ENCODE results near the gene VPS54. TPM values are rescaled to one million over a fixed set of nuclear protein-coding genes. Genes with fewer than 3 reads are reported as not detected.

The VPS54 gene
- polyA plus RNA-seq, 3 donors: 11.4 to 17.3 (median 11.5) TPM

DNA sequence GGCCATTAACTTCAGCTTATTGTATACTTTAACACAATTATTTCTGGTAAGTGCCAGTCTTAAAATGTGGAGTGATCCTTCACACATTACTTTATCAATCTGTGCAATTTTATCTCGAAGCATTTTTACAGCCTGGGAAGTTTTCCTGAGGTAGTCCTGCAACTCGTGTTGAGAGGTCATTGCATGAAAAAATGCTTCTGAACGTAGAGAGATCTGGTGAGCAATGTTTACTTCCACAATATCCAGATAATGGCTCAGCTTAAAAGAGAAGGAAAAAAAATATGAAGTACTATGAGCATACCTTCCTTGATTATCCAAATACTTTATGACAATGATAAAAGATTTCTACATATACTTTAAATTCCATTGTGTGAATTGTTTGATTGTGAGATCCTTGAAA, 57.0 kb downstream of the VPS54 start:
- Histone ChIP-seq H3K4me2 (replicated peaks; ENCODE audit: extremely low read depth, low read length, poor library complexity, severe bottlenecking) (no peak overlapping the region), H4K20me1 (ENCODE audit: insufficient read depth, low read length) (no peaks in the 10 kb centered on the region), H3K36me3 (replicated peaks in 1 of 2; ENCODE audit: control insufficient read depth in 1 of 2, insufficient read depth in 2 of 2, low read length in 2 of 2) (peaks cover 46 to 64% of the 10 kb centered on the region in 2 donors), H3K4me1 (ENCODE audit: control insufficient read depth in 1 of 2, insufficient read depth in 2 of 2, low read length in 2 of 2) (no peaks in the 10 kb centered on the region), H3K79me2 (ENCODE audit: insufficient read depth, low read length) (no peaks in the 10 kb centered on the region), H3K9me3 (replicated peaks in 1 of 2; ENCODE audit: control insufficient read depth in 1 of 2, insufficient read depth in 1 of 2, low read length in 2 of 2) (no peaks in the 10 kb centered on the region), H3K27me3 (ENCODE audit: control insufficient read depth in 2 of 2, insufficient read depth in 2 of 2, low read length in 2 of 2) (no peaks in the 10 kb centered on the region), H2AFZ (ENCODE audit: insufficient read depth, low read depth, low read length, poor library complexity, severe bottlenecking) (no peak overlapping the region), H3K27ac (ENCODE audit: low read depth in 1 of 2, low read length in 2 of 2) (no peak overlapping the region), H3K9ac (ENCODE audit: insufficient read depth, low read length, poor library complexity, severe bottlenecking) (no peak overlapping the region), H3K4me3 (replicated peaks in 1 of 3; ENCODE audit: low read depth in 2 of 3, low read length in 3 of 3) (no peak overlapping the region)
- DNase-seq: no peak
- H3K27ac Mint-ChIP-seq: no peak overlapping the region
- peaks cover 55% of the 10 kb centered on the region in 2 donors for H3K36me3 Mint-ChIP-seq
- no peaks in the 10 kb centered on the region for H3K27me3 Mint-ChIP-seq (ENCODE audit: low read depth in 3 of 3)
- intact Hi-C loops (cut with micrococcal nuclease): no loop called here
- no peaks in the 10 kb centered on the region for H3K4me1 Mint-ChIP-seq
- TF ChIP-seq, protein P1, sequence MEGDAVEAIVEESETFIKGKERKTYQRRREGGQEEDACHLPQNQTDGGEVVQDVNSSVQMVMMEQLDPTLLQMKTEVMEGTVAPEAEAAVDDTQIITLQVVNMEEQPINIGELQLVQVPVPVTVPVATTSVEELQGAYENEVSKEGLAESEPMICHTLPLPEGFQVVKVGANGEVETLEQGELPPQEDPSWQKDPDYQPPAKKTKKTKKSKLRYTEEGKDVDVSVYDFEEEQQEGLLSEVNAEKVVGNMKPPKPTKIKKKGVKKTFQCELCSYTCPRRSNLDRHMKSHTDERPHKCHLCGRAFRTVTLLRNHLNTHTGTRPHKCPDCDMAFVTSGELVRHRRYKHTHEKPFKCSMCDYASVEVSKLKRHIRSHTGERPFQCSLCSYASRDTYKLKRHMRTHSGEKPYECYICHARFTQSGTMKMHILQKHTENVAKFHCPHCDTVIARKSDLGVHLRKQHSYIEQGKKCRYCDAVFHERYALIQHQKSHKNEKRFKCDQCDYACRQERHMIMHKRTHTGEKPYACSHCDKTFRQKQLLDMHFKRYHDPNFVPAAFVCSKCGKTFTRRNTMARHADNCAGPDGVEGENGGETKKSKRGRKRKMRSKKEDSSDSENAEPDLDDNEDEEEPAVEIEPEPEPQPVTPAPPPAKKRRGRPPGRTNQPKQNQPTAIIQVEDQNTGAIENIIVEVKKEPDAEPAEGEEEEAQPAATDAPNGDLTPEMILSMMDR (IDR thresholded peaks at IDR 0.05): no peak
- H3K9me3 Mint-ChIP-seq: no peaks in the 10 kb centered on the region
- H3K4me3 Mint-ChIP-seq: no peak overlapping the region
- WGBS (ENCODE audit: insufficient coverage): no CpG with 5 or more reads among the region's 3 CpGs

DNA sequence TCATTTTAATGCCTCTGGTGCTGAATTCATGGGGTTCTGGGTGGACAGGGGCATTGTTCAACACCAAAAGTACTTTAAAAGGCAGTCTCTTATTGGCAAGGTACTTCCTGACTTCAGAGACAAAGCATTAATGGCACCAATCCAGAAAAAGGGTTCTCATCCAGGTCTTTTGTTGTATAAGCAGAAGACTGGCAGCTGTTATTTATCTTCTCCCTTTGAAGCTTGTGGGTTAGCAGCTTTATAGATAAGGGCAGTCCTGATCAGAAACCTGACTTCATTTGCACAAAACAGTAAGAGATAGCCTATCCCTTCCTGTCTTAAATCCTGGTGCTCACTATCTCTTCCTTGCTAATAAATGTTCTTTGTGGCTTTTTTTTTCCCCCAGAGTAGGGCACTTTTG, 68.8 kb downstream of the VPS54 start:
- Histone ChIP-seq H3K4me3 (replicated peaks in 1 of 3; ENCODE audit: low read depth in 2 of 3, low read length in 3 of 3) (no peak overlapping the region), H3K36me3 (replicated peaks in 1 of 2; ENCODE audit: control insufficient read depth in 1 of 2, insufficient read depth in 2 of 2, low read length in 2 of 2) (peaks cover 25 to 74% of the 10 kb centered on the region in 2 donors), H3K9me3 (replicated peaks in 1 of 2; ENCODE audit: control insufficient read depth in 1 of 2, insufficient read depth in 1 of 2, low read length in 2 of 2) (peaks cover 4% of the 10 kb centered on the region in 2 donors), H3K27me3 (ENCODE audit: control insufficient read depth in 2 of 2, insufficient read depth in 2 of 2, low read length in 2 of 2) (no peaks in the 10 kb centered on the region), H3K4me1 (ENCODE audit: control insufficient read depth in 1 of 2, insufficient read depth in 2 of 2, low read length in 2 of 2) (no peaks in the 10 kb centered on the region), H3K79me2 (ENCODE audit: insufficient read depth, low read length) (no peaks in the 10 kb centered on the region), H3K4me2 (replicated peaks; ENCODE audit: extremely low read depth, low read length, poor library complexity, severe bottlenecking) (no peak overlapping the region), H4K20me1 (ENCODE audit: insufficient read depth, low read length) (no peaks in the 10 kb centered on the region), H3K27ac (ENCODE audit: low read depth in 1 of 2, low read length in 2 of 2) (no peak overlapping the region), H3K9ac (ENCODE audit: insufficient read depth, low read length, poor library complexity, severe bottlenecking) (no peak overlapping the region), H2AFZ (ENCODE audit: insufficient read depth, low read depth, low read length, poor library complexity, severe bottlenecking) (no peak overlapping the region)
- DNase-seq: no peak
- H3K36me3 Mint-ChIP-seq: peaks cover 50 to 55% of the 10 kb centered on the region in 2 donors
- H3K4me1 Mint-ChIP-seq: no peaks in the 10 kb centered on the region
- peaks cover 2 to 13% (median 5%) of the 10 kb centered on the region in 7 donors for H3K9me3 Mint-ChIP-seq
- H3K4me3 Mint-ChIP-seq: no peak overlapping the region
- H3K27ac Mint-ChIP-seq: no peak overlapping the region
- H3K27me3 Mint-ChIP-seq (ENCODE audit: low read depth in 3 of 3): peaks cover 0 to 3% (median 0%) of the 10 kb centered on the region in 3 donors
- TF ChIP-seq, protein P1 (IDR thresholded peaks at IDR 0.05): no peak
- intact Hi-C loops (cut with micrococcal nuclease): no loop called here
